GM19397 (cell line): ENCODE results near the gene UTY.
A peak's percentile ranks its signal among the peaks of the same experiment; 100 is the strongest.

ENCODE experiments used
- ATAC-seq: cut with Tn5 transposase; IDR thresholded peaks from one replicate; pipeline ENCODE4 v1.9.1; 2021; ENCODE audit warnings: mild to moderate bottlenecking, moderate library complexity; ENCODE audit not compliant: unreplicated experiment

The UTY gene

DNA sequence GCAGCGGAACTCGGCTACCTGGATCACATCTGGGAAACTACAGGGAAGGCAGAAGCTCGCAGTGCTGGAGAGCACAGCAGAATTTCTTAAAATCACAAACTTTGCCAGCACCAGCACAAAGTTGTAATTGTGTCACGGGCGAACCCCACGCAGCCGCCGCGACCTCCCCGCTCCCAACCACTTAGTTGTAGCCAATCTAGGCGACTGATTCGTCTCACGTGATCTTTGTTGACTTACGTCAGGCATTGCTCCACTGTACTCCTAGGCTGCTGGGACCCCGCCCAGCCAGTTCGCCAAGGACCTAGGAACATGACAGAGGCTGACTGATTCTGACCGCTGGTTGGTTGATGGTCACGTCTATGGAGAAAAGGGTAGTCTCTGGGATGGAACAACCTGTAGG, at the start of gene UTY:
TSS of gene UTY (minus strand) at position 206 of the 400 bp plus-strand sequence. CDS start 368 bp downstream, outside the sequence.
- ATAC-seq = peak; percentile 94

DNA sequence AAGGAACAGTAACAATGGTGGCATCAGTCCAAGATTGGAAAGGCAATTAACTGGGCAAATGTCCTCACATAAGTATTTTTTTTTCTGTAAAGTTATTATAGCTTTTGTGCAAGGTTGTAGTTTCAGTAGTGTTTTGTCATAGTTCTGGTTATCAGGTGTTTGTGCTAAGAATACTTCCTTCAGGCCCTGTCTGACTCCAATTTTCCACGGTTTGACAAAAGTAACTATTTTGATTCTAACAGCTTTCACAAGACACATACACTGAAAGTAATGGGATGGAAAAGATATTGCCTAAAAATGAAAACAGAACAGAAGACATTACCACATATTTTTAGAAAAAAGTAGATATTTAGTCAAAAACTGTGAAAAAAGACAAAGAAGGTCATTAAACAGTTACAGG, 40.6 kb upstream of the UTY start:
- ATAC-seq = no peak

DNA sequence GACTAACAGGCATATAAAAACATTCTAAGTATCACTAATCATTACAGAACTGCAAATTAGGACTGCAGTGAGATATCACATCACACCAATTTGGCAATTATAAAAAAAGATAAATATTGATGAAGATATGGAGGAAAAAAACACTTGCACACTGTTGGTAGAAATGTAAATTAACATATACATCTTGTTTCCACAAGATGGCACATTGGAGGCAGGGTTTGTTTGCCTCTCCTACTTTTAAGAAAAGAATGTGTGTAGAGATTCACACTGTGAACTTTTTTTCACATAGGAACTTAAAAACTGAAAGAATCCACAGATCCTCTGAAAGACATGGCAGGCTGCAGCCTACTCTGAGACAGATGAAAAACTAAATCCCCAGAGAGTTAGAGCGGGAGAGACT, 21.4 kb upstream of the UTY start:
- no peak for ATAC-seq

DNA sequence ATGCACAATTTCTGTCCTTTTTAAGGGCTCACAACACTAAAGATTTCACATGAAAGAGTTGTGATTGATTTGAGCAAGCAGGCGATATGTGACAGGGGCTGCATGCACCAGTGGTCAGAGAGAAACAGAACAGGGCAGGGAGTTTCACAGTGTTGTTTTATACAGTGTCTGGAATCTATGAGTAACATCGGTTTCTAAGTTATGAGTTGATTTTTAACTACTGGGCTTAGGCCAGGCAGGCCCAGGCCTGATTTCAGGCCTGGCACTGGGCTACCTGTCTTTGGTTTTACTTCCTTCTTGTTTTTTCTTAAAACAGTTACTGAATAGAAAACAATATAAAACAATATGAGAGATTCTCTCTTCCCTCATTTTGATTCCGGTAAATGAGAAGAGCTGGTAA, 13.9 kb upstream of the UTY start:
- no peak for ATAC-seq

DNA sequence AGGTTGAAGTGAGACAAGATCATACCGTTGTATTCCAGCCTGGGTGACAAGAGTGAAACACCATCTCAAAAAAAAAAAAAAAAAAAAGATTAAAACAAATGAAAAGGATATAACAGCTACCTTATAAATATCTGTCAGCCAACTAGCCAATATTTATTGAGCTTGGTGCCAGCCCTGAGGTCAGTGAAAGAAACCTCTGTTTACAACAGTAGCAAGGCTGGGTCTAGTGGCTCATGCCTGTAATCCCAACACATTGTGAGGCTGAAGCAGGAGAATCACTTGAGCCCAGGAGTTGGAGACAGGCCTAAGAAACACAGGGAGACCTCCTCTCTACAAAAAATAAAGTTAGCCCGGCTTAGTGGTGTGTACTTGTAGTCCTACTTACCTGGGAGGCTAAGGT, 12.6 kb upstream of the UTY start:
- ATAC-seq = no peak

DNA sequence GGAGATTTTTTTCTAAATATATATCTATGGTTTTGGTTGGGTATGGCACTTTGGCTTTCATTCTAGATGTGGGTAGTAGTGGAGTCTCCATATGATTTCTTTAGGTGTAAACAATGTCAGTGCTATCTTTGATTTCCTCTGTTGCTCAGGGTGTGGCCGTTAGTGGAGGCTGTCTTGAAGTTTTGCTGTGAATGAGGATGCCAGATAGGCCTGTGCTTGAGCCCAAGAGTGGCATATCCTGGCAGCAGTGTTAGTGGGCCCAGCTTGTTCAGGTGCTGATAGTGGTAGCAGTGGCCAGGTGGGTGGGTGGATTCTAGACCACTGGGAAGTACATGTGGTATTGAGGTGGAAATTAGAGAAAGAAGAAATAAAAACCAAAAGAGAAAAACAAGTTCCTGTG, 8.9 kb upstream of the UTY start:
- ATAC-seq = no peak

DNA sequence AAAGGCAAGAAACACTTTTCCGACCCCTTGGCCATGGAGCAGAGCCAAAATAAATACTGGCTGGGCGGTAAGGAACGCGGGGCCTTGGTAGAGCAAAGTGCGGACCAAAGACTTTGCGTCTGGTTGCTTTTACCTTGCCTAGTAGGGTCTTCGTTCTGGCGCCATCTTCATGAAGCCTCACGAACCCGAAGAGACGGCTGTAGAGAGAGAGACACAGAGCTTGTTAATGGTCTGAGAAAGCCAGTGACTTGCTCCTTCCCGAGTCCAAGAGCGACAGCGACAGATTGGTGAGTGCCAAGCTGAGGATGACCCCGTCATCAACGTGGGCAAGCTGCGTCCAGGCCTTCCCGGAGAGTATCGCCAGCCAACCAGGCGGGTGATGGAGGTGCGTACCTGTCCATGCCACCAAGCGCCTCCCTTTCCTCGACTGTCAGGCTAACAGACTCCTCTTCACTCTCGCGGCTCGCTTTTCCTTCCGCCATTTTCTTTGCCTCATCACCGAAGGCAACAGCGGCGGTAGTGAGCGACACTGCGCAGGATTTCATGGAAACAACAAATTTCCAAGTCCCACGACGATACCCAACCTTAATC, 617 bp downstream of the UTY start:
- peak; percentile 56 for ATAC-seq

DNA sequence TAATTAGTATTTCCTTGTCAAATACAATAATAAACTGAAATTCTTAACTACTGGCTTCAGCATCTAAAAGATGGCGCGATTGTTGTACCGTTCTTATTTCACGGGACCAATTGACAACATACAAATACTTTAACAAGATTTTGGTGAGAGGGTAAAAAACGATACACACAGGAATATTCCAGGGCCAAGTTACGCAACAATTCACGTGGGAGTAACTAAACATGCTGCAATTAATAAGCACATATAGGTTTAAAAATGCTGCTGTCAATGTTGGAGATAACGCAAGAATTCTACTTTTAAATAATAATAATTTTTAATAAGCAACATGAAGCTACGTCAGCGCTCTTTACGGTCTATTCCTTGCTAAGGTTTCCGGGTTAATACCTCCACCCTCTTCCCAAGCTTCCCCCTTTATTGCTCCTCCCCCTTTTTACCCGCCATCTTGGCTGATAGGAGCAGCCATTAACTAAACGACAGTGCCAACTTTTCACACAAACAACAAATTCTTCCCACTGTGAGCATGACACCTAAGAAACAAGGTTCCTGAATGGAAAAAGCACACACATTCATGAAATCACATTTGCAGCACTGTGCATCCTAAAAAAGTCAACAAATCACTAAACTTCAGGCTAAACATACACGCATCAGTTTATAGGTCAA, 1.6 kb downstream of the UTY start:
- no peak for ATAC-seq

DNA sequence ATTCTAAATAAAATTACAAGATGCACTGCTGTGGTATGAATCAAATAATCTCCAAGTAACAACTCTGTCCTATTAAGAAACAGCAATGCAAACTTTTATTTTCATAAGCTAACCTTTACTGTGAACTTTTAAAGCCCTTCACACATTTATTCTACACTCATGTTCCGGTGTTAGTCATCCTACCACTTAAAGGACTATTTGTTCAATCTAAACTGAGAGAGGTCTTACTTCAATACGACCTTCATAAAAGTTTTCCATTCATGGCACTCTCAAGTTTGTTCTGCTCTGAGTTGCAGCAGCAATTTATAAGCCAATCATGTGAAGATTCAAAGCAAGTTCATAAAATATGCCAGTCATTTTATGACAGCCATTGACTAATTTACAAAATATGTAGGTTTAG, 4.8 kb downstream of the UTY start:
- ATAC-seq = no peak

DNA sequence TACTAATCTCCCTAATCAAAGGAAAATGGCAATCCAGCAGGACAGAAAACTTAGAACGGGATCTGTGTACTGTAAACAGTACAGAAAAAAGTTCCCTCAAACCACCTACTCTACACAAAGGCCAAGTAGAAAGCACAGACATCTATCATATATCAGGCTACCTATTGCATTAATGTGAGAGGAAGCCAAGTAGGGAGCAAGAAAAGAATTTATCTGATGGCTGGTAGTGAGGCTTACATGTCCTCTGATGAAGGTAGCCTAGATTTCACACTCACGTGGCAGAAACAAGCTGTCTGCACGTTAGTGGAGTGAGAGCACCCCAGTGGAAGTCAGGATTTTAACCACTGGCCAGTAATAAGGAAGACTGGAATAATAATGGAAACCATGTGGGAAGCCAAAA, 28.3 kb downstream of the UTY start:
- no peak for ATAC-seq

DNA sequence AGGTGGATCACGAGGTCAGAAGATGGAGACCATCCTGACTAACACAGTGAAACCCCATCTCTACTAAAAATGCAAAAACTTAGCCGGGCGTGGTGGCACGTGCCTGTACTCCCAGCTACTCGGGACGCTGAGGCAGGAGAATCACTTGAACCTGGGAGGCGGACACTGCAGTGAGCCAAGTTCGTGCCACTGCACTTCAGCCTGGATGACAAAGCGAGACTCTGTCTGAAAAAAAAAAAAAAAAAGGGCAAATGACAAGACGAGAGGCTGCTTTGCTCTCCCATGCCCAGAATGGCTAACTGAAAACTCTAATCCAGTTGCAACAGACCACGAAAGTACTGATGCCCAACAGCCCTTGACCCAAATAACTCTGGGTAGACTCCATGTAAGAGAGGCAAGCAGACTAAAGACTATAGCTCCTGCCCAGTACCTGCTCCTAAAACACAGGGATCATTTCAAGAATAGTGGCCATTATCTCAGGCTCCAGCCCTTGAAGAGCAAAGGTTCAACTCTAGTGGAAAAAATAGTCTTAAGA, 29.2 kb downstream of the UTY start:
- no peak for ATAC-seq

DNA sequence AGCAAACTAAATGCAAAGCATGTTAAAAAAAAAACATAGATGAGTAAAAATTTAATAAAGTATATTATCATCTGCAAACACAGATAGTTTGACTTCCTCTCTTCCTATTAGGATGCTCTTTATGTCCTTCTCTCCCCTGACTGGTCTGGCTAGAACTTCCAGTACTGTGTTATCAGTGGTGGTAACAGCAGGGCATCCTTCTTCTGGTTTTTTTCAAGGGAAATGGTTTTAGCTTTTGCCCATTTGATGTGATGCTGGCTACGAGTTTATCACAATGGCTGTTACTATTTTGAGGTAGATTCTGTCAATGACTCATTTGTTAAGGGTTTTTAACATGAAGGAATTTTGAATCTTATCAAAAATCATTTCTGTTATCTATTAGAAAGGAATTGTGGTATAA, 34.3 kb downstream of the UTY start:
- ATAC-seq = no peak

DNA sequence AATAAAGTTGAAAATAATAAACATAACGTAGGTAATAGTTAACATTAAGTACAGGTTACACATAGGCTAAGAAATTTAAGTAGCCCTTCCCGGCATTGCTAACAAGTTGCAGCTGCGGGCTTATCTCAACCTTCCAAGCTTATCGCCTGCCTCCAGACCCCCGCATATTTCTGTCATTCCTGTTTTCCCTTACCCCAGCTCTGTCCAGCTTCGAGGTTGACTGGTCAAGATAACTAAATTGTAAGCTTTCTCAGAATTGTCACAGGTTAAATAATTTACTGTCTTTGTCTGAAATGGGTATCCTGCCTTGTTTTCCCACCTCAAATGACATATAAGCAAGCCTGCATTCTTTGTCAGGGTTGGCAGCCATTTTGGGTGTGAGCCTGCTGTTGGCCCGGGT, 36.7 kb downstream of the UTY start:
- no peak for ATAC-seq

DNA sequence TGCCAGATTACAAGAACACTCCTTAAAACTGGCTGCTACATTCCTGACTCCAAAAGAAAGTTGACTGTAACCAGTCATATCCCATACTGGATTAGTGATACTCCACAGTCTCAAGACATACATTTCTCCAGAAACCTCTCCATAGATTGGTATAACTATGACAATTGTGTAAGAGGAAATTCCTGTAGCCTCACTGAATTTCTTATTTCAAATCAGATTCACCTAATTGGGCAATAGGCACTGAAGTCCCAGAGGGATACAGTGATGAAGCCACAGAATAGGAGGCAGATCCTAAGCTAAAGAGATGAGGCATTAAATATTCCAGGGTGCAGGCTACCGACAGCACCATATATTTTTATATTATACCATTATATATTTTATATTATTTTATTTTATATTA, 39.0 kb downstream of the UTY start:
- no peak for ATAC-seq

DNA sequence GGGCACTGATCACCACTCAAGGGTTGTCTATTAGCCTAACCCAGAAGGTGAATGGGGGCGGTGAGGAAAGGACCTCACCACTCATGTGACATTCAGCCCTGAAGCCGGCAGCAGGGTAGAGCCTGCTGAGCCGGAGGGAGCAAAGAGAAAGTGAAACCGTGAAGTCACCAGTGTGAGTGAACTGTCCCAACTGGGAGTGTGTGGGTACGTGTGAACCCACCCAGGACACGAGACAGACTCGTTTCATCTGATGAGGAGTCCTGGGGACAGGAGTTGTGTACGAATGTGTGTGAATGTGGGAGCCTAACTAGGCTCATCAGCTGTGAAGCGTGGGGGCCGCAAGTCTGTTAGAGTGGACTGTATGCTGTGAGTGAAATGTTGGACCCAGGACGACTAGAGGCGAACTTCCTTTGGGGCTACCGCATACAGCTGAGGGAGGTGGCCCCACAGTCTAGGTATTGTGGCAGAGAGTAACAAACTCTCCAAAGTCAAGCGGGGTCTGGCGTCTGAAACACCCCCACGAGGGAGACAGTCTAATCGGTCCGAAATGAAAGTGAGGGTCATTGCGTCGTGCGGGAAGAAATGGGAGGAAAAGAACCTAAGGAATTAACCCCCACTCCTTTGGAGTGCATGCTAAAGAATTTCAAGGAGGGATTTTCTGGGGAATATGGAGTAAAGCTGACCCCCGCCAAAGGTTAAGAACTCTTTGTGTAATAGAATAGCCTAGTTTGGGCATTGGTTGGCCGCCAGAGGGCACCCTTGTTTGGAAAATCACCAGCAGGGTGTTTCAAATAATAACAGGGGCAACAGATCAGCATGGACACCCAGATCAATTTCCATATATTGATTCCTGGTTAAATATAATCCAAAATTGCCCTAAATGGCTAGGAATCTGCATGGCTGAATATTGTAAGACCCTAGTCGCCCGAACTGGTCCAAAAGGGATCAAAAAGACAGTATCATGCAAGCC, 43.6 kb downstream of the UTY start:
- ATAC-seq = no peak

DNA sequence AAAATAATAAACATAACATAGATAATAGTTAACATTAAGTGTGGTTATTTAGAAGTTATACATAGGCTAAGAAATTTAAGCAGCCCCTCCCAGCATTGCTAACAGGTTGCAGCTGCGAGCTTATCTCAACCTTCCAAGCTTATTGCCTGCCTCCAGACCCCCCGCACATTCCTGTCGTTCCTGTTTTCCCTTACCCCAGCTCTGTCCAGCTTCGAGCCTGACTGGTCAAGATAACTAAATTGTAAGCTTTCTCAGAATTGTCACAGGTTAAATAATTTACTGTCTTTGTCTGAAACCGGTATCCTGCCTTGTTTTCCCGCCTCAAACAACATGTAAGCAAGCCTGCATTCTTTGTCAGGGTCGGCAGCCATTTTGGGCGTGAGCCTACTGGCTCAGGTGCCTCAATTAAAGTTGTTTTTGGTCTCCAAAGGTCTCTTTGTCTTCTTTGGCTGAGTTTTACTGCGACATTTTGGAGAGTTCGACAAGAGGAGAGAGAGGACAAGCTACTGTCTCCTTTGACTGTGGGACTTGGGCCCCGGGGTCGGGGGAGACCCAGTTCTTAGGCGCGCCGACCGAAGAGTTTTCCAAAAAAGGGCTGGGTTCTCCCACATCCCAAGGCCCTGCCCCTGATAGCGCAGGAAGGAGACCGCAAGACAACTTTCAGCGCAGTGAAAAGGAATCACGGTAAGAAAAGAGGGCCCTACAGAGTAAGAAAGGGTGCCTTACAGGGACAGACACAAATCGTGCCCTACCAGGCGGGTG, 44.4 kb downstream of the UTY start:
- no peak for ATAC-seq

DNA sequence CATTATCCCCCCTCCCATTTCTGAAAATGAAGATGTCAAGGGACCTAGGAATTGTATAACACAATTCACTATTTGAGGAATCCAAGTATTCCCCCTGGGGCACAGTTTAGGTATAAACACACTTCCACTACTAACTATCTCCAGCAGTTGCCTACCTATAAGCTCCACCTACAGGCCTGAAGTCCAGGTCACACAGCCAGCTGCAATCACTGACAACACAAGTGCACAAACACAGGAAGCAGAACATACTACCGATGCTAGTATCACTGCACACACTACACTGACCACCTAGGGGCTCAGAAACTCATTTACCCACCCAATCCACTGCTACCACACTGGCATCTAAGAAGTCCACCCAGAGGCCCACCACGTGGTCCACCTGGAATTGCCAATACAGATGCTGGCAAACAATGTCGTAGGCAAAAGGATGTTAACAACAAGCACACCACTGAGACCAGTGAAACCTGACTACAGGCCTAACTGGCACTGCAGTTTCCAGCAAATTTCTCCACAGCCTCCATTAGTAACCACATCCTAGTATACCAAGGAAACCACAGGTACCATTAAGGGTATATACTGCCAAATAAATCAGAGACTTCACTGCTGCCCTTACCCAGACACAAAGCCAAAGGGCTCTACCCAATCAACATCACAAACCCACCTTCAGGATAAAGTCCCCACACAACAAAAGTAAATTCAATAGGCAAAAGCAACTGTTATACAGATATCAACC, 47.4 kb downstream of the UTY start:
- no peak for ATAC-seq

DNA sequence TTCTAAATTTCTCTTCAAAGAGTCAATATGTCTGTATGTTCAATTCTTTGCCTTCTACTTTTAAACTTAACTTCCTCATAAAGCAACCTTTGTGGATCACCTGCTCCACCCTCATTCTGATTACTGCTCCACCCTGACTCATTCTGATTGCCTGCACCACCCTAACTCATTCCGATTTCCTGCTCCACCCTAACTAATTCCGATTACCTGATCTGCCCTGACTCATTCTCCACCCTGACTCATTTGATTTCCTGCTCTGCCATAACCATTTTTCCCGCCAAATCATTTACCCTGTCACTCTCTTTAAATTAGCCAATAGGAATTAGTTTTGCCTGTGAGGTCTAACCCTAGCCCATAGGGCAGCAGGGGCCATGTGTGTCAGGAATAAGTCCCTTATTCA, 50.3 kb downstream of the UTY start:
- no peak for ATAC-seq

DNA sequence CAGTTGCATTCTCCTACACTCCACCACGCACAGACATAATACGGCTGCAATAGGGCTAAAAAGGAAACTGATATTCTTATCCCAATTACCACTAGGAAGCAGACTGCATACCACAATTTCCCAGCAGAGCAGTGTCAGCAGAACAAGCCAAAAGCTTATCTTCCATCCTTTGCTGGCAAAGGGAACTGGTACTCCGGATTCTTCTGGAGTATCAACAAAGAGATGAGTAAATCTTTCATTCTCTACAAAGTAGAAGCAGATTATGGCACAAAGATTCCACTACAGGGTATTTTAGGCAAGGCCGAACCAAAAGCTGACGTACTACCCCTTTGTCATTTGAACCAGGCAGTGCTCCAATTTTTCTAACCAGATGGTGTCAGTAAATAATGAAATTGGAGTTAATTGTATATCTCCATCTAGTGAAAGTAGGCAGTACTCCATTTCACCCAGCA, 56.5 kb downstream of the UTY start:
- no peak for ATAC-seq
